H1 (cell line): ENCODE data around the gene LRRC43. TPM values are rescaled to one million over a fixed set of nuclear protein-coding genes. Genes with fewer than 3 reads are reported as not detected.

Experiments
- HDAC6 ChIP-seq: IDR thresholded peaks from one replicate; pipeline ENCODE4 v1.7.1; 2012; ENCODE audit warnings: low read depth, mild to moderate bottlenecking, inconsistent platforms, low read length, moderate library complexity
- SIN3A ChIP-seq, 2 experiments: IDR thresholded peaks in 1 of 2; conservative IDR thresholded peaks in 1 of 2; 2 replicates each; pipeline ENCODE4 v1.6.1; 2011 to 2012; ENCODE audit warnings: low read length in 2 of 2, improper control_type of control experiment in 1 of 2, low read depth in 1 of 2, mild to moderate bottlenecking in 1 of 2
- SRF ChIP-seq: IDR thresholded peaks from 2 replicates; pipeline ENCODE4 v1.6.1; 2011; ENCODE audit warnings: mild to moderate bottlenecking, low read depth, low read length, moderate library complexity
- polyA plus RNA-seq, 7 experiments: library from polyadenylated mRNA; depleted of rRNA in 3 of 7; stranded (reverse) in 5 of 7; unstranded in 2 of 7; fragments of >200 nt in 5 of 7; fragments of 200-250 nt in 2 of 7; gene quantifications; 1 replicate in 5 of 7; 2 replicates in 1 of 7; 4 replicates in 1 of 7; pipeline versions ENCODE4 v1.2.1 to v1.2.3, GENCODE V29; 2011 to 2013; ENCODE audit warnings: missing spikeins in 2 of 7, mixed read lengths in 2 of 7
- total RNA-seq: library from RNA; stranded (reverse); fragmentation: NEBNext Ultra II Directional; extraction: Animal tissue kit (Norgen Biotek cat#: 25700); gene quantifications from 2 replicates; pipeline ENCODE4 v1.2.1, GENCODE V29; 2021

The LRRC43 gene
- total and polyA plus RNA-seq, 2 of the 8 experiments (the other 6 are each of a cell fraction or from before 2014, with no cell fraction given): 0.35 to 0.44 TPM

- 0 out of 2 replicates have a peak, but pooled peaks have one; percentile 22 for TF ChIP-seq SRF
- peak; percentile 27 to 74; a peak in 1 of 4 replicates for TF ChIP-seq SIN3A (conservative IDR thresholded peaks at IDR 0.05 in 1 of 2, IDR thresholded peaks at IDR 0.05 in 1 of 2; ENCODE audit: low read depth in 1 of 2, low read length in 2 of 2)
- TF ChIP-seq HDAC6: no peak
Observed at GRCh38 chr12:122225683-122226365, 42.9 kb downstream of the LRRC43 start, which contains the start of gene DIABLO (continued).
